Urinary bladder (tissue), 4 donors: ENCODE results near the gene NELL2. TPM values are rescaled to one million over a fixed set of nuclear protein-coding genes. Genes with fewer than 3 reads are reported as not detected.
"Not testable (repeated sequence)": the region's sequence is repeated elsewhere in the genome, so short reads cannot be mapped to it uniquely, and the experiment has no call there.

Experiments
- DNase-seq: peaks from one replicate; pipeline ENCODE4 v3.0.0-alpha.2; 2015; ENCODE audit errors: extremely low spot score
- H3K27ac ChIP-seq: one replicate; pipeline ENCODE4 v1.5.1; 2013; ENCODE audit warnings: low read depth, mild to moderate bottlenecking, moderate library complexity
- H3K36me3 ChIP-seq: one replicate; pipeline ENCODE4 v1.6.1; 2013; ENCODE audit warnings: mild to moderate bottlenecking, moderate library complexity; ENCODE audit not compliant: insufficient read depth
- H3K4me1 ChIP-seq: one replicate; pipeline ENCODE4 v1.6.1; 2013; ENCODE audit warnings: mild to moderate bottlenecking, moderate library complexity; ENCODE audit not compliant: insufficient read depth
- H3K4me3 ChIP-seq: one replicate; pipeline ENCODE4 v1.5.1; 2013; ENCODE audit warnings: low read depth, low read length
- whole genome bisulfite sequencing: extraction: QIAGEN DNeasy Blood & Tissue Kit; methylation state at CpG from one replicate; pipeline ENCODE4 v1.1.7; 2013; 5-methylcytosine and 5-hydroxymethylcytosine counted together
- polyA plus RNA-seq: library from polyadenylated mRNA; stranded (reverse); fragments of 200-250 nt; gene quantifications from one replicate; pipeline ENCODE4 v1.2.3, GENCODE V29; 2013
- total RNA-seq: library from RNA; depleted of rRNA; stranded (reverse); fragments of >200 nt; gene quantifications from one replicate; pipeline ENCODE4 v1.2.3, GENCODE V29; 2014
- donor health status: healthy with polysubstance abuse.
- donor health status: healthy.

NELL2 gene
- total and polyA plus RNA-seq, 2 donors: 21.7 to 28.1 TPM

DNA sequence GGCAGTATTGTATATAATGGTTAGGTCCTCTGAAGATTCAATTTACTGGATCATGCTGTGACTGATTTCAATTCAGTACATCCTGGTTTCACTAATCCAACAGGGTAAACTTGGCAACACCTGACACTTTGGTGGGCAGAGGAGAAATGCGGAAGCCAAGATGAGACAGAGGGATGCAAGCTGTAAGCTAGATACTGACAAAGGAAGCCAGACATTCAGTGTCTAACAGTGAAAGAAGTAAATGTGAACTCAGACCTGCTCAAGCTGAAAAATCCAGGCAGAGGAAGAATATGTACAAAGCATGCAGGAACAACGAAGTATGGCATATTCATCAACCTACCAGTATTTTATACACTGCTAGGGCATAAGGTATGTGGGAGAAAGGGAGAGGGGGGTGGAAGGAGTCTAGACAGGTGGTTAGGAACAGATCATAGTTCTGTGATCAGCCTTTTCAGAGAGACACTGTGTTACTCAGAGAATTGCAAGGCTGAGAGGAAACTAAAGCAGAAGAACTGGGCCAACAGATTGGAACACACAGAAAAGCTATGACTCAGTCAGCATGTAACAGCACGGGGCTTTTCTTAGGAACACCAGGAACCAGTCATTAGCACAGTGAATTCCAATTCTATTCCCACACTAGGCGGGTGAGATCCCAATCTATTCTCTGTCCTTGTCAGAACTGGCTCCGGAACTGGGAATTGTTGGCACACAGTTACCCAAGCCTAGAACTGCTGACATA is 40.3 kb downstream of the NELL2 start:
- no peaks in the 10 kb centered on the region for H3K36me3 ChIP-seq
- H3K27ac ChIP-seq: no peak overlapping the region
- 64% methylated on average over 5 of the region's 5 CpGs for WGBS

DNA sequence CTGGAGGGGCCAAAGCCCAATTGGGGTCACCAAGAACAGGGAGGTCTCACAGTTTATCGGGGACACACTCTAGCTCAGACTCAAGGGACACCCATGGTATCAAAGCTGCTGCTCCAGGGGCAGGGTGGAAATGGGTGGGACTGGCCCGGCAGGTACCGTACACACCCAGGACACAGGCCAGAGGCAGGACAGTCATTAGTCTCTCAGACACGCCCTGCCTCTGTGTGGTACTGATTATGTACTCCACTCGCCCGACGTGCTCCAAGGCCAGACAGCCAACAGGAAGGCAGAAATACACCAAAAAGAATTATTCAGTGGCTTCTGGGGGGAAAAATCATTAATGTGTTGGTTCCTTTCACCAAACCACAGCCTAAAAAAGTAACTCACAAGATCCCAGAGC is 41.1 kb downstream of the NELL2 start:
- not testable (repeated sequence) for H3K36me3 ChIP-seq, DNase-seq, H3K27ac ChIP-seq, H3K4me1 ChIP-seq, H3K4me3 ChIP-seq
- 85% methylated on average over 7 of the region's 7 CpGs for WGBS

More for the DNA sequence above, 40.3 kb downstream of the NELL2 start:
- Histone ChIP-seq H3K4me3 (no peak overlapping the region), H3K4me1 (no peaks in the 10 kb centered on the region)
- DNase-seq: no peak

DNA sequence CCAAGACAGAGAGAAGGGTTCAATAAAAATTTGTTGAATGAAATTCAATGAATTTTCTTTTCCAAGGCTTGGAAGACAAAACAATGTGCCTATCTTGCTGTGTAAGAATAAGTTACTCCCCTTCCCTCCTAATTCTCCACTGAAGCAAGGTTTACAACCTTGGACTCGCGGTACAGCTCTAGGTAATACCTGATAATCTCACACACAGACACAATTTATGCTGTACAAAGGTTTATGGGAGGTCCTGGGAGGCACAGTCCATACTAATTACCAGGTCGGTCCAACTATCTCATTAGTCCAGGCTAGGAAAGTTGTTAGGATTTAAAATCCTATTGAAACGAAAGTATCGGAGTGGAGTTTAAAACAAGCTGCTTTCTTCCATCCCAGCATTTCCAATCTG is 42.6 kb downstream of the NELL2 start:
- H3K36me3 ChIP-seq: no peaks in the 10 kb centered on the region
- WGBS: 69% methylated on average over 5 of the region's 5 CpGs

DNA sequence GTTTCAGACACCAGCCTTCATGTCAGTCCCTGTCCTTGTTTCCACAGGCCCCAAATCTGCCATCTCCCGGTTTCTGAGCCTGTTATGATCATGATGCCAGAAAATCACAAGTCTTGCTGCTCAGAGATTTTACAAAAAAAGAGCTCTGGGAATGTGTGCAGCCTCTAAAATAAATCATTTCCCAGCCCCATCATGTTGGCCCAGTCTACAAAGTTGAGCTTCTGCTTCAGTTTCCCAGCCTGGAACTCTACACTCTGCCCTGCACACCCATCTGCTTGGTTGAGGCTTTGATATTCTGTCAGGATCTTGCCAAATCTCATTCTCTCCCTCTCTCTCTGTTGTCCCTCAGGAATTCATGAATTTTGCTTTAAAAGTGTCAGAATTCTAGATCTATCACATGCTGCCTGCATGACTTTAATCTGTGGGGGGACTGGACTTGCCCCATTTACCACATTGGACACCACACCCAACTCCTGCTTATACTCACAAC is 45.5 kb downstream of the NELL2 start:
- 67% methylated on average over 1 of the region's 1 CpG for WGBS
- Histone ChIP-seq H3K4me3 (no peak overlapping the region), H3K36me3 (no peaks in the 10 kb centered on the region), H3K27ac (no peak overlapping the region), H3K4me1 (no peaks in the 10 kb centered on the region)
- DNase-seq: no peak

More for the DNA sequence above, 42.6 kb downstream of the NELL2 start:
- Histone ChIP-seq H3K4me1 (no peaks in the 10 kb centered on the region), H3K4me3 (no peak overlapping the region), H3K27ac (no peak overlapping the region)
- no peak for DNase-seq

DNA sequence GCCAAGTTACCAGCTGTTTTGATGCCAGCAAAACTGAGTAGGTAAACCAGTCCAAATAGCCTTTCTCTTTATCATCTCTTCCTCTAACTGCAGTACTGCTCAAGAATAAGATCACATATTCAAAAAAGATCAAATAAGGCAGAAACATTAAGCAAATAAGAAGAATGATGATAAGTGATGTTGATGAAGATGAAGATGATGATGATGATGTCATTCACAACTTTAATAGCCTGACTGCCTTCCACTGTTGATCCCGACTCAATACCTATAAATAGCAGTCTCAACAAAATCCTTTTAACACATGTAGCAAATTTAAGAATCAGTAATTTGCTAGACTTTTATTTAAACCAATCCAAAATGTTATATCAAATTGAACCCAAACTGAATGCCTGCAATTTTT is 47.1 kb downstream of the NELL2 start:
- no peak for DNase-seq
- H3K4me3 ChIP-seq: no peak overlapping the region
- H3K4me1 ChIP-seq: no peaks in the 10 kb centered on the region
- 72% methylated on average over 1 of the region's 1 CpG for WGBS
- H3K36me3 ChIP-seq: no peaks in the 10 kb centered on the region
- no peak overlapping the region for H3K27ac ChIP-seq

DNA sequence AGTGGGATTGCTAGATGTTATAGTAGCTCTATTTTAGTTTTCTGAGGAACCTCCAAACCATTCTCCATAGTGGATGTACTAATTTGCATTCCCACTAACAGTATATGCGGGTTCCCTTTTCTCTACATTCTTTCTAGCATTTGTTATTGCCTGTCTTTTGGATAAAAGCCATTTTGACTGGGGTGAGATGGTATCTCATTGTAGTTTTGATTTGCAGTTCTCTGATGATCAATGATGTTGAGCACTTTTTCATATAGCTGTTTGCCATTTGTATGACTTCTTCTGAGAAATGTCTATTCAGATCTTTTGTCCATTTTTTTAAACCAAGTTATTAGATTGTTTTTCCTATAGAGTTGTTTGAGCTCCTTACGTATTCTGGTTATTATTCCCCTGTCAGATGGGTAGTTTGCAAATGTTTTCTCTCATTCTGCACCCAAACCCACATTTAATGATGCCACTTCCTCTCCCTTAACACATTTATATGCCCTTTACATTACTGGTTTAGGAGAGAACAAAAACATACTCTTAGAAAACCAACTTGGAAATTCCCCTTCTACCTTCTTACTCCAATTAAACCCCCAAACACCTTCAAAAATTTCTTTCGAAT is 48.2 kb downstream of the NELL2 start:
- Histone ChIP-seq H3K36me3 (no peaks in the 10 kb centered on the region), H3K4me1 (no peaks in the 10 kb centered on the region), H3K4me3 (no peak overlapping the region), H3K27ac (no peak overlapping the region)
- 68% methylated on average over 3 of the region's 3 CpGs for WGBS
- DNase-seq: no peak

DNA sequence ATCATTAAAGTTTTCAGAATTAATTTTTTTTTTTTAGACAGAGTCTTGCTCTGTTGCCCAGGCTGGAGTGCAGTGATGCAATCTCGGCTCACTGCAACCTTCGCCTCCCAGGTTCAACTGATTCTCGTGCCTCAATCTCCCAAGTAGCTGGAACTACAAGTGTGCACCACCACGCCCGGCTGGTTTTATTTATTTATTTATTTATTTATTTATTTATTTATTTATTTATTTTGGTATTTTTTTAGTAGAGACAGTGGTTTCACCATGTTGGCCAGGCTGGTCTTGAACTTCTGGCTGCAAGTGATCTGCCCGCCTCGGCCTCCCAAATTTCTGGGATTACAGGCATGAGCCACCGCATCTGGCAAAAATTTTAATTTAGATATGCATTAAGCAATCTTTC is 54.4 kb downstream of the NELL2 start:
- not testable (repeated sequence) for DNase-seq, H3K27ac ChIP-seq, H3K36me3 ChIP-seq, H3K4me1 ChIP-seq, H3K4me3 ChIP-seq
- WGBS: 97% methylated on average over 8 of the region's 8 CpGs

DNA sequence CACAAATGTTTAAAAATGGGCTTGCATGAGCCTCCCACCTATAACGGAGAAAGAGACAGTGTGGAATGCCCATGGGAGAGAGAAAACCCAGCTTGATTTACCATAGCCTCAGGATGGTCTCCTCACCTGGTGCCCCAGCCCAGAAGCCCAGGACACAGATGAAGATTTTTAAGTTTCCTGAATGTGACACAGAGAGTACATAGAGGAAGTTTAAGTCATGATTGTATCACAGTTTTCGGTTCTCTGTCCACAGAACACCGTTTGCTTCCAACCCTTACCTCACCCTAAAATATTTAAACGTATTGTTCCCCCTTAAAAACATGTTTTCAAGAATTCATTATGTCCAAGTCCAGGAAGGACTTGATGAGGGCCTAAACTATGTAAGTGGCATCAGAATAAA is 56.2 kb downstream of the NELL2 start:
- Histone ChIP-seq H3K4me1 (no peaks in the 10 kb centered on the region), H3K36me3 (no peaks in the 10 kb centered on the region), H3K4me3 (no peak overlapping the region), H3K27ac (no peak overlapping the region)
- WGBS: 83% methylated on average over 4 of the region's 4 CpGs
- DNase-seq: no peak

DNA sequence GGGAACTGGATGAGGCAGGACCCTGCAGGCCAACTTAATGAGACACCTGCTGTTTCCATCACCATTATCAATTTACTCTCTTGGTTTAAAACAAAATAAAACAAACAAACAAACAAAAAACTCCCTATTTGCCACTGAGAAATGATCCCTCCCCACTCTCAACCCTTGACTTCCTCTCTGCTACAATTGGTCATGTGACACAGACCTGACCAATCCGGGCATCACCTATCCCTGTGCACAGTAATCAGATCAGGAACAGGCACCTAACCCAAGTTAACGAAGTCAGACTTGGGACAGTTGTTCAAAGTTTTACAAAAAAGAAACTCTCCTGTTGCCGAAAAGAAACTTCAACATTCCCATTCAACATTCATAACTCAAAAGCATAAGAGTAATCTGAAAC is 58.4 kb downstream of the NELL2 start:
- DNase-seq: no peak
- Histone ChIP-seq H3K4me3 (no peak overlapping the region), H3K27ac (no peak overlapping the region), H3K36me3 (no peaks in the 10 kb centered on the region), H3K4me1 (no peaks in the 10 kb centered on the region)
- WGBS: 95% methylated on average over 3 of the region's 3 CpGs

DNA sequence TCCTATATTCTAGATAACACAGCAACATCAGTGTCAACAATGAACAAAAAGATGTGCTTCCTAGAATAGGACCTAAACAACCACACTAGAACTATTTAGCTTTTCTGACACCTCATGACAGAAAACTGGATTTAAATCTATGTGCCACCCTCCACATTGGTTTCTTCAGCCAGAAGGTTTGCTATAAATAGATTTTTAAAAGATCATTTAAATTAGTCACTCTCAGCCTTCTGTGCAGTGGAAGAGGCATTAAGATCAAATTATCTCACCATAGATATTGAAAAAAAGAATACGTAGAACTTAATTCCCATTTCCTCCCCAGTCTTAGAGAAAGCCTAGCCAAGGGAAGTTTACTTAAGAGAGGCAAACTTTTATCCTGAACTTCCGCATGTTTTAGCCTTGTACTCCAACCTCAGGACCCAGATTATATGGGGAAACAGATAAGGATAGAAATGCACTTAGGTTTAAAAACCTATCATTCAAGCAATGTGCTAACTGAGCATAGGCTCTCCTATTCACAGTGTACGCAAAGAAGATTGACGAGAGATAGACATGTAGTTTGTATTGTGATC is 59.6 kb downstream of the NELL2 start:
- H3K27ac ChIP-seq: no peak overlapping the region
- no peaks in the 10 kb centered on the region for H3K4me1 ChIP-seq
- H3K36me3 ChIP-seq: no peaks in the 10 kb centered on the region
- WGBS: 63% methylated on average over 4 of the region's 4 CpGs
- DNase-seq: no peak
- H3K4me3 ChIP-seq: no peak overlapping the region

DNA sequence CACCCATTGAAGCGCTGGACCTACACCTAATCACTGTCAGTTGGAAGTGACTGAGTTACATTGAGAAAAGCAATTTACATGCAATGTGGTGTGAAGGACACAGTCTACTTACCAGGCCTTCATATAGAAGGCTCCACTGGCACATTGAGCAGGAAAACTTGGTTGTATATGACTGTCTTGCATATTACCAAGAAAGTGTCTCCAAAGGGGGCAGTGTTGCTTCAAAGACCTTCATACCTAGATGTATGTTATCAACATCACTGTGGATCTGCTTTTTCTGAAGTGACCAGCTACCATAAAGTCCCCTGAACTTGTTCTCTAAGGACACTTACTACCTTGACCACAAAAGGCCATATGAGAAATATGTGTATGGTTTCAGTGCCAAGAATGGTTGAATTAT is 64.1 kb downstream of the NELL2 start:
- H3K4me1 ChIP-seq: no peaks in the 10 kb centered on the region
- H3K27ac ChIP-seq: no peak overlapping the region
- DNase-seq: no peak
- no peaks in the 10 kb centered on the region for H3K36me3 ChIP-seq
- whole genome bisulfite sequencing: 99% methylated on average over 1 of the region's 1 CpG
- H3K4me3 ChIP-seq: no peak overlapping the region

DNA sequence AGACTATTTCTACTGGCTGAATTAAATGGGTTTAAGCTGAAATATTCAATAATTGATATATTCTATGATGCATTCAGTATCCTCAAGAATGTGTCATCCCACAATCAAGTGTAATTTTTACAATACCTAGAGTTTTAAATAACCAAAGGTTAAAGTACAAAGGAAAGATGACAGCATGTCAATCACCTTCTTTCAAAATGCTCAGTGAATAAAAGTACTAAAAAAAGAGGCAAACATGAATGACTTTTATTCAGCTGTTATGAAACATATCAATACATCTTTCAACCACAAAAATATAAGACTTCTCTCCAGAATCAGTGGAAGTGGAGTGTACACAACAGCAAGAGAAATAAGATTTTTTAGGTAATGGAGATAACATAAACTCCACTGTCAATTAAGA is 72.0 kb downstream of the NELL2 start:
- Histone ChIP-seq H3K36me3 (no peaks in the 10 kb centered on the region), H3K4me3 (no peak overlapping the region)

DNA sequence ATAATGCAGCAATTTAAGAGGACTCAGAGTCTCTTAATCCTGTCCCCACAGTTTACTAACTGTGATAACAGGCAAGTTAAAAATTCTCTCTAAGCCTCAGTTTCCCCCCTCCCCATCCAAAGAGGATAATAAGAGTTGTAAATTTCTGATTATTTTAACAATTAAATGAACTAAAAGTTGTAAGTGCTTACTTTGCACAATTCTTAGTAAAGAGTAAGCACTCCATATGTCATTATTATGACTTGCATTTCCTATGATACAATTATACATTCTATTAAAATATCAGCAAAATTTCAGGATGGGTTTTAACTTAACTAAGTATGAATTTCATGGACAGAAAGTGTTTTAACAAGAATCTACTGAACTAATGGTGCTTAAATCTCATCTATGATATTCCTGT is 80.1 kb downstream of the NELL2 start:
- H3K36me3 ChIP-seq: no peaks in the 10 kb centered on the region
- H3K4me3 ChIP-seq: no peak overlapping the region
- H3K4me1 ChIP-seq: no peaks in the 10 kb centered on the region
- DNase-seq: no peak
- no peak overlapping the region for H3K27ac ChIP-seq

More for the DNA sequence above, 72.0 kb downstream of the NELL2 start:
- H3K4me1 ChIP-seq: no peaks in the 10 kb centered on the region
- no peak overlapping the region for H3K27ac ChIP-seq
- DNase-seq: no peak

DNA sequence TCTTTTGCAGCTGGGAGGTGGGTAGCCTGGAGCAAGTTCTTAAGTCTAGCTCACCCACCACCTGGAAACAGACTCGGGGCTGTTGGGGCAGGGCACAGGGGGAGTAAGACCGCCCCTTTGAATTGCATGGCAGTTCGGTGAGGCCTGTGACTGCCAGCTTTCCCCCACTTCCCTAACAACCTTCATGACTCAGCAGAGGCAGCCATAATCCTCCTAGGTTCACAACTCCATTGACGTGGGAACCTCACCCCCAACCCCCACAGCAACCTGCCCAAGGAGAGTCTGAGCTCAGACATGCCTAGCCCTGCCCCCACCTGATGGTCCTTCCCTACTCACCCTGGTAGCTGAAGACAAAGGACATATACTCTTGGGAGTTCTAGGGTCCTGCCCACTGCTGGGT is 87.4 kb downstream of the NELL2 start:
- no peaks in the 10 kb centered on the region for H3K4me1 ChIP-seq
- H3K4me3 ChIP-seq: no peak overlapping the region
- DNase-seq: no peak
- WGBS: 81% methylated on average over 4 of the region's 4 CpGs
- H3K36me3 ChIP-seq: no peaks in the 10 kb centered on the region
- H3K27ac ChIP-seq: no peak overlapping the region
